H1 (cell line): ENCODE results near the gene THTPA. TPM values are rescaled to one million over a fixed set of nuclear protein-coding genes. Genes with fewer than 3 reads are reported as not detected.
A peak's percentile ranks its signal among the peaks of the same experiment; 100 is the strongest.

Experiments used
- CTCF ChIA-PET: fragments of 300-600 bp; sonication (Branson Sonifier 250); formaldehyde crosslinking; loops from one replicate; lab custom pipeline; 2021; ENCODE audit not compliant: partially characterized antibody; lab: Charles Lee
- POLR2A ChIA-PET: fragments of 300-600 bp; sonication (Branson Sonifier 250); formaldehyde crosslinking; loops from one replicate; lab custom pipeline; 2021; ENCODE audit warnings: inconsistent platforms; ENCODE audit not compliant: partially characterized antibody; lab: Charles Lee
- DNase-seq, 2 experiments: peaks; one replicate each; pipeline versions ENCODE4 v3.0.0 to v3.0.0-alpha.2; 2010 to 2022; ENCODE audit warnings: low spot score in 2 of 2, low read depth in 1 of 2, mixed read lengths in 1 of 2
- FAIRE-seq: peaks from 2 replicates; lab custom pipeline; 2011; peaks lifted over from hg19 to GRCh38; lab: Jason Lieb, UNC
- H2AFZ ChIP-seq: 2 replicates; pipeline ENCODE4 v1.8.1; 2012; ENCODE audit warnings: low read length, inconsistent platforms
- H2AK5ac ChIP-seq: 2 replicates; pipeline ENCODE4 v1.6.1; 2013; ENCODE audit warnings: low read depth, low read length
- H2BK120ac ChIP-seq: replicated peaks from 2 replicates; pipeline ENCODE3; 2013; ENCODE audit warnings: low read depth, low read length, inconsistent platforms
- H2BK12ac ChIP-seq: 2 replicates; pipeline ENCODE4 v1.6.1; 2013; ENCODE audit warnings: low read depth, low read length
- H2BK15ac ChIP-seq: 2 replicates; pipeline ENCODE4 v1.6.1; 2013; ENCODE audit warnings: low read length
- H2BK20ac ChIP-seq: 2 replicates; pipeline ENCODE4 v1.6.1; 2013; ENCODE audit warnings: low read length
- H2BK5ac ChIP-seq: 2 replicates; pipeline ENCODE4 v1.6.1; 2013; ENCODE audit warnings: low read depth, low read length
- H3K14ac ChIP-seq: 2 replicates; pipeline ENCODE4 v1.6.1; 2013; ENCODE audit warnings: inconsistent platforms; ENCODE audit not compliant: insufficient read length
- H3K18ac ChIP-seq: 2 replicates; pipeline ENCODE4 v1.6.1; 2013; ENCODE audit warnings: low read length; ENCODE audit errors: extremely low read depth
- H3K23ac ChIP-seq: 2 replicates; pipeline ENCODE4 v1.6.1; 2013; ENCODE audit warnings: inconsistent platforms; ENCODE audit not compliant: insufficient read length
- H3K23me2 ChIP-seq: 2 replicates; pipeline ENCODE4 v1.6.1; 2013; ENCODE audit warnings: low read depth, low read length
- H3K27ac ChIP-seq: 2 replicates; pipeline ENCODE4 v1.6.1; 2011; ENCODE audit warnings: low read depth, low read length, inconsistent platforms
- H3K27me3 ChIP-seq, 4 experiments: replicated peaks in 1 of 4; 1 replicate in 1 of 4; 2 replicates in 3 of 4; pipeline versions ENCODE4 v1.6.1 to v1.8.1; 2011 to 2013; ENCODE audit warnings: low read length in 3 of 4, mild to moderate bottlenecking in 3 of 4, inconsistent platforms in 2 of 4, mixed read lengths in 2 of 4, moderate library complexity in 1 of 4; ENCODE audit not compliant: control insufficient read depth in 3 of 4, insufficient read depth in 3 of 4; ENCODE audit errors: extremely low read depth in 1 of 4
- H3K36me3 ChIP-seq, 4 experiments: 2 replicates each; pipeline versions ENCODE4 v1.6.1 to v1.8.1; 2011 to 2013; ENCODE audit warnings: mild to moderate bottlenecking in 4 of 4, low read length in 3 of 4, moderate library complexity in 2 of 4, control low read depth in 1 of 4, inconsistent platforms in 1 of 4; ENCODE audit not compliant: insufficient read depth in 4 of 4, control insufficient read depth in 2 of 4
- H3K4ac ChIP-seq: replicated peaks from 2 replicates; pipeline ENCODE3; 2013; ENCODE audit warnings: low read length, low read depth, mixed read lengths, inconsistent platforms; ENCODE audit not compliant: insufficient read length
- H3K4me1 ChIP-seq, 4 experiments: replicated peaks in 1 of 4; 1 replicate in 1 of 4; 2 replicates in 3 of 4; pipeline versions ENCODE4 v1.6.1 to v1.8.1; 2011 to 2013; ENCODE audit warnings: low read length in 3 of 4, inconsistent platforms in 2 of 4, mixed read lengths in 1 of 4; ENCODE audit not compliant: insufficient read depth in 4 of 4, control insufficient read depth in 3 of 4
- H3K4me2 ChIP-seq, 2 experiments: 2 replicates each; pipeline versions ENCODE4 v1.6.1 to v1.8.1; 2011 to 2013; ENCODE audit warnings: low read depth in 2 of 2, low read length in 2 of 2, control low read depth in 1 of 2, inconsistent platforms in 1 of 2, mild to moderate bottlenecking in 1 of 2; ENCODE audit not compliant: insufficient read depth in 1 of 2
- H3K4me3 ChIP-seq, 4 experiments: fragments of 200-600, 300-600 bp in 1 of 4; sonication (generic), shearing (Covaris generic), sonication (Bioruptor Twin) in 1 of 4; 2 replicates each; pipeline versions ENCODE4 v1.5.1 to v1.8.1; 2011 to 2016; ENCODE audit warnings: low read length in 4 of 4, low read depth in 3 of 4, control low read depth in 2 of 4, inconsistent platforms in 2 of 4, mild to moderate bottlenecking in 2 of 4, mixed read lengths in 1 of 4, moderate library complexity in 1 of 4; ENCODE audit not compliant: insufficient read depth in 2 of 4; ENCODE audit errors: extremely low read depth in 1 of 4
- H3K56ac ChIP-seq: replicated peaks from 2 replicates; pipeline ENCODE3; 2013; ENCODE audit warnings: low read depth, mild to moderate bottlenecking, mixed read lengths, low read length, inconsistent platforms; ENCODE audit not compliant: insufficient read length
- H3K79me1 ChIP-seq: 2 replicates; pipeline ENCODE4 v1.6.1; 2013; ENCODE audit warnings: low read depth, low read length, control low read depth
- H3K79me2 ChIP-seq, 2 experiments: 2 replicates each; pipeline versions ENCODE4 v1.6.1 to v1.8.1; 2012 to 2013; ENCODE audit warnings: low read length in 2 of 2, mild to moderate bottlenecking in 2 of 2, inconsistent platforms in 1 of 2; ENCODE audit not compliant: insufficient read depth in 2 of 2, control insufficient read depth in 1 of 2
- H3K9ac ChIP-seq, 4 experiments: replicated peaks in 1 of 4; 1 replicate in 1 of 4; 2 replicates in 3 of 4; pipeline versions ENCODE4 v1.6.1 to v1.8.1; 2011 to 2013; ENCODE audit warnings: low read depth in 3 of 4, low read length in 3 of 4, control low read depth in 2 of 4, mild to moderate bottlenecking in 2 of 4, moderate library complexity in 2 of 4, inconsistent platforms in 1 of 4; ENCODE audit errors: extremely low read depth in 1 of 4
- H3K9me3 ChIP-seq, 2 experiments: 2 replicates each; pipeline versions ENCODE4 v1.6.1 to v1.8.1; 2012 to 2013; ENCODE audit warnings: mild to moderate bottlenecking in 2 of 2, moderate library complexity in 2 of 2, control low read depth in 1 of 2, inconsistent platforms in 1 of 2, low read depth in 1 of 2, low read length in 1 of 2, mixed read lengths in 1 of 2; ENCODE audit not compliant: insufficient read depth in 2 of 2
- H4K20me1 ChIP-seq, 2 experiments: replicated peaks in 1 of 2; 2 replicates each; pipeline versions ENCODE3 to v1.8.1; 2011 to 2013; ENCODE audit warnings: inconsistent platforms in 2 of 2, low read length in 2 of 2, mild to moderate bottlenecking in 1 of 2; ENCODE audit not compliant: insufficient read depth in 2 of 2, control insufficient read depth in 1 of 2
- H4K5ac ChIP-seq: 2 replicates; pipeline ENCODE4 v1.6.1; 2013; ENCODE audit warnings: low read length, low read depth, mixed read lengths, inconsistent platforms; ENCODE audit not compliant: insufficient read length
- H4K8ac ChIP-seq: 2 replicates; pipeline ENCODE4 v1.8.0; 2013; ENCODE audit warnings: mild to moderate bottlenecking, moderate library complexity, low read length, inconsistent platforms; ENCODE audit not compliant: insufficient read depth; ENCODE audit errors: extremely low read depth
- H4K91ac ChIP-seq: replicated peaks from 2 replicates; pipeline ENCODE3; 2013; ENCODE audit warnings: low read length, mixed read lengths, inconsistent platforms; ENCODE audit not compliant: insufficient read length
- BACH1 ChIP-seq: IDR thresholded peaks from 2 replicates; pipeline ENCODE4 v1.6.1; 2012; ENCODE audit warnings: low read length, improper control_type of control experiment
- KDM1A ChIP-seq: fragments of 200-600, 300-600 bp; sonication (generic); IDR thresholded peaks from 2 replicates; pipeline ENCODE4 v1.7.1; 2016; ENCODE audit warnings: mild to moderate bottlenecking, low read length, borderline replicate concordance
- PHF8 ChIP-seq: fragments of 200-600 bp; sonication (generic); conservative IDR thresholded peaks from 2 replicates; pipeline ENCODE4 v1.7.1; 2012; ENCODE audit warnings: low read depth, mild to moderate bottlenecking, inconsistent platforms, low read length, moderate library complexity
- SP2 ChIP-seq: IDR thresholded peaks from 2 replicates; pipeline ENCODE4 v1.6.1; 2012; ENCODE audit warnings: mild to moderate bottlenecking, low read length, inconsistent platforms
- TAF7 ChIP-seq: optimal IDR thresholded peaks from 2 replicates; pipeline ENCODE3; 2011; ENCODE audit warnings: low read depth, mild to moderate bottlenecking, inconsistent platforms, low read length, moderate library complexity, borderline replicate concordance
- WGBS, 2 experiments: shearing (Covaris generic) in 1 of 2; methylation state at CpG; one replicate each; pipeline versions ENCODE4 v1.1.6 to v1.1.7; 2013 to 2015; ENCODE audit warnings: low lambda C conversion rate in 2 of 2, mixed read lengths in 2 of 2, inconsistent platforms in 1 of 2, low coverage in 1 of 2, missing lambda C conversion rate in 1 of 2; ENCODE audit not compliant: insufficient replicate concordance in 2 of 2, insufficient coverage in 1 of 2, insufficient read length in 1 of 2; ENCODE audit errors: extremely low coverage in 1 of 2, missing lambda C conversion rate in 1 of 2; 5-methylcytosine and 5-hydroxymethylcytosine counted together
- polyA plus RNA-seq, 7 experiments: library from polyadenylated mRNA; depleted of rRNA in 3 of 7; stranded (reverse) in 5 of 7; unstranded in 2 of 7; fragments of >200 nt in 5 of 7; fragments of 200-250 nt in 2 of 7; gene quantifications; 1 replicate in 5 of 7; 2 replicates in 1 of 7; 4 replicates in 1 of 7; pipeline versions ENCODE4 v1.2.1 to v1.2.3, GENCODE V29; 2011 to 2013; ENCODE audit warnings: missing spikeins in 2 of 7, mixed read lengths in 2 of 7
- total RNA-seq: library from RNA; stranded (reverse); fragmentation: NEBNext Ultra II Directional; extraction: Animal tissue kit (Norgen Biotek cat#: 25700); gene quantifications from 2 replicates; pipeline ENCODE4 v1.2.1, GENCODE V29; 2021

THTPA gene
- total and polyA plus RNA-seq, 2 of the 8 experiments (the other 6 are each of a cell fraction or from before 2014, with no cell fraction given), result 16.6 to 19.0 TPM

DNA sequence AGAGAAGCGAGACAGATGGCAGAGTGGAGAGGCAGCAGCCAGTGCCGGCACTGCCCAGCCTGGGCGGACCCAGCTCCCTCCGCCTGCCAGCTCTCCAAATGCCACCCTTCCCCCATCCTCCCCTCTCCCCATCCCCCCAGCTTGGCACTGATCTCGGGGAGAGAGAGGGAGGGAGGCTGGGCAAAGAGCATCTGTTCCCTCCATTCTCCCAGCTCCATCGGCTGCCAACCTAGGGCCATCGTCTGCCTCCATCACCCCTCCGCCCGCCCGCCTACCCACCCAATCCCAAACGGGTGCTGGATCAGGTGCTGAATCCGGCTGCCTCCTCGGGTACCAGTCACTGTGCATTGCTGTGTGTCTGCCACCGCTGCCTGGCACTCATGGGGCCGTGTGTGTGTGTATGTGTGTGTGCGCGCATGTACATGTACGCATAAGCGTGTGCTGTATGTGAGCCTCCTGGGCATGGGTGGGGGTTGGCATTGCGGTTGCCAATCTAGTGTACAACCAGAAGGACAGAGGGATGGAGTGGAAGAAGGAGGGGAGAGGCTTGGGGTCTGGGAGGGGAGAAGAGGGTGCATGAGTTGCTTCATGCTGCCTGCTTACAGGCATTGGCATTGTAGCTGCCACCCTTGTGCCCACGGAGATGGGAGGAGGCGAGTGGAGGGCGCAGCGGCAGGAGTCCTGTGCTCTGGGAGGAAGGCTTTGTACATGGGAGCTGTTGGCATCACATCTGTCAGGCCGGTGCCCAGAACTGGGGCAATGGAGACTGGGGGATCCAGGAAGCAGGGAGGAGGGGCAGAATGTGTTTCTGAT, 42.9 kb upstream of the THTPA start:
- no peak overlapping the region for H4K91ac ChIP-seq
- FAIRE-seq (no peak), DNase-seq (no peak)
- ChIA-PET POLR2A (interaction anchor here (1.3 to 48.3 kb wide), 3 partner anchors 19 to 34 kb away, joined by 5 to 1523 read pairs (median 11); partner anchors contain the start of genes AP1G2, THTPA and ZFHX2), CTCF (interaction anchor here (0.6 to 70.5 kb wide), 6 partner anchors 10 to 318 kb away, joined by 4 to 2092 read pairs (median 8); partner anchors contain the start of genes AP1G2, NGDN, THTPA and ZFHX2)
- H2AFZ ChIP-seq, result no peak overlapping the region
- H3K79me2 ChIP-seq, result no peaks in the 10 kb centered on the region
- H3K9me3 ChIP-seq, result no peaks in the 10 kb centered on the region
- H2BK15ac ChIP-seq, result peak overlapping the region; percentile 50; the same call in 1 of the 2 replicates
- WGBS, 2 experiments, result 95% methylated on average over 17 of the region's 25 CpGs; no CpG with 5 or more reads in 1 of the 2 experiments
- peaks cover 0 to 7% (median 4%) of the 10 kb centered on the region in 4 experiments; a peak in 4 of 7 replicates for H3K4me1 ChIP-seq
- H3K27me3 ChIP-seq, result peaks cover 0 to 4% (median 0%) of the 10 kb centered on the region in 4 experiments; a peak in 1 of 7 replicates
- H4K8ac ChIP-seq, result no peak overlapping the region
- no peaks in the 10 kb centered on the region for H4K20me1 ChIP-seq
- no peak overlapping the region for H3K9ac ChIP-seq
- H3K4me3 ChIP-seq, result no peak overlapping the region
- no peak overlapping the region for H4K5ac ChIP-seq
- no peak overlapping the region for H2AK5ac ChIP-seq
- H3K4me2 ChIP-seq, result no peak overlapping the region
- 0 out of 2 replicates have a peak overlapping the region, but pooled peaks have one; percentile 8 for H2BK5ac ChIP-seq
- peak overlapping the region; percentile 86; the same call in 1 of the 2 replicates for H2BK12ac ChIP-seq
- no peak overlapping the region for H3K56ac ChIP-seq
- H3K4ac ChIP-seq, result no peak overlapping the region
- H3K14ac ChIP-seq, result no peak overlapping the region
- no peaks in the 10 kb centered on the region for H3K23me2 ChIP-seq
- H2BK120ac ChIP-seq, result no peak overlapping the region
- H3K27ac ChIP-seq, result no peak overlapping the region
- no peak overlapping the region for H2BK20ac ChIP-seq
- no peak overlapping the region for H3K18ac ChIP-seq
- H3K23ac ChIP-seq, result no peak overlapping the region
- H3K36me3 ChIP-seq, result no peaks in the 10 kb centered on the region
- H3K79me1 ChIP-seq, result no peaks in the 10 kb centered on the region
- no peak for TF ChIP-seq BACH1
- no peak for TF ChIP-seq TAF7
- no peak for TF ChIP-seq KDM1A
- no peak for TF ChIP-seq SP2
- no peak for TF ChIP-seq PHF8
